Heart left ventricle (tissue), 16 donors: ENCODE results near the gene GIPC1. TPM values are rescaled to one million over a fixed set of nuclear protein-coding genes. Genes with fewer than 3 reads are reported as not detected.

Experiments used
- ATAC-seq, 4 donors: fragments of 200-7000 bp; cut with Tn5 transposase; one replicate each; pipeline ENCODE4 v1.9.1; 2020 to 2022; ENCODE audit warnings: moderate library complexity in 4 of 4, mild to moderate bottlenecking in 3 of 4, moderate number of reproducible peaks in 1 of 4
- DNase-seq, 5 donors: peaks; one replicate each; pipeline ENCODE4 v3.0.0-alpha.2; 2020
- H3K27ac ChIP-seq, 12 donors: fragments of 200-600 bp; sonication (generic) in 4 of 12; one replicate each; pipeline versions ENCODE4 v1.5.0 to v1.8.0; 2016 to 2022; ENCODE audit warnings: mild to moderate bottlenecking in 2 of 12
- H3K27me3 ChIP-seq, 9 donors: fragments of 200-600 bp; sonication (generic) in 2 of 9; one replicate each; pipeline versions ENCODE4 v1.5.1 to v1.8.0; 2016 to 2022; ENCODE audit warnings: mild to moderate bottlenecking in 3 of 9
- H3K36me3 ChIP-seq, 9 donors: fragments of 200-600 bp; sonication (generic) in 2 of 9; one replicate each; pipeline versions ENCODE4 v1.5.0 to v1.8.0; 2018 to 2022; ENCODE audit warnings: mild to moderate bottlenecking in 2 of 9
- H3K4me1 ChIP-seq, 12 donors: fragments of 200-600 bp; sonication (generic) in 4 of 12; one replicate each; pipeline versions ENCODE4 v1.5.0 to v1.8.0; 2016 to 2022; ENCODE audit warnings: mild to moderate bottlenecking in 3 of 12
- H3K4me3 ChIP-seq, 12 donors: fragments of 200-600 bp; sonication (generic) in 4 of 12; one replicate each; pipeline versions ENCODE4 v1.5.0 to v1.8.0; 2017 to 2022; ENCODE audit warnings: mild to moderate bottlenecking in 9 of 12, moderate library complexity in 4 of 12
- H3K9me3 ChIP-seq, 12 donors: fragments of 200-600 bp; sonication (generic) in 4 of 12; one replicate each; pipeline versions ENCODE4 v1.5.0 to v1.8.0; 2016 to 2022; ENCODE audit warnings: mild to moderate bottlenecking in 1 of 12
- CTCF ChIP-seq, 12 donors: fragments of 200-600 bp; sonication (generic) in 4 of 12; IDR thresholded peaks; one replicate each; pipeline versions ENCODE4 v1.5.0 to v1.8.0; 2018 to 2022; ENCODE audit warnings: antibody characterized with exemption in 12 of 12, mild to moderate bottlenecking in 5 of 12
- POLR2A ChIP-seq, 2 donors: fragments of 450-650 bp; IDR thresholded peaks; one replicate each; pipeline ENCODE4 v1.6.1; 2017; ENCODE audit warnings: antibody characterized with exemption in 2 of 2, mild to moderate bottlenecking in 2 of 2, moderate library complexity in 2 of 2
- WGBS, 4 donors: extraction: QIAGEN DNeasy Blood & Tissue Kit in 2 of 4; methylation state at CpG; one replicate each; pipeline versions ENCODE4 v1.1.5 to v1.1.7; 2013 to 2018; 5-methylcytosine and 5-hydroxymethylcytosine counted together
- intact Hi-C, 10 donors: fragments of 100-400 bp; cut with DNase I; formaldehyde crosslinking; loops; one replicate each; pipeline versions ENCODE4 v1.11.1 to v1.14.2; 2022
- microRNA counts, 2 donors: library from miRNA; unstranded; fragments of <30 nt; microRNA quantifications; one replicate each; lab custom pipeline; 2016
- microRNA-seq, 4 donors: library from miRNA; unstranded; fragments of <30 nt; microRNA quantifications; one replicate each; pipeline versions ENCODE4 to v1.2.0, GENCODE V29; 2017 to 2020
- polyA plus RNA-seq, 2 donors: library from polyadenylated mRNA; stranded (reverse); fragments of 200-250 nt; gene quantifications; one replicate each; pipeline ENCODE4 v1.2.3, GENCODE V29; 2013
- total RNA-seq, 9 donors: library from RNA; depleted of rRNA in 2 of 9; stranded (reverse); fragments of >200 nt in 2 of 9; fragmentation: NEBNext Ultra II Directional in 3 of 9; extraction: Animal tissue kit (Norgen Biotek cat#: 25700) in 3 of 9; gene quantifications; one replicate each; pipeline versions ENCODE4 v1.1.0 to v1.2.4, GENCODE V29; 2016 to 2023
- donor health status: ischemic (EF 13 %, LVEDD 7.1; RV severe dilation, severe dysfunction).
- donor health status: healthy with polysubstance abuse.
- donor health status: DM: no; HTN: yes; CAD: no.
- donor health status: DM: no; HTN: no; CAD: no.
- donor health status: ischemic (EF 25% LVEDD 6.9; RV normal size, moderate dysfunction).
- donor health status: ischemic (EF 25% LVEDD 5.7; RV mildly dilated, moderate dysfunction).
- donor health status: healthy.
- donor health status: DM: yes; HTN: yes; CAD: no.
- donor health status: ischemic (EF 35%, LVEDD 5.7; RV mildly dilated, moderate dysfunction).
- donor health status: nonischemic (EF 11% LVEDD 7.7; RV severe dilation, severe dysfunction).
- donor health status: DM: yes; HTN: yes; CAD: no.
- donor health status: PGD.
- donor health status: ischemic (EF 29% LVEDD 5.4; RV normal size, mild dysfunction).
- donor health status: nonischemic (EF 23%, LVEDD 6.1; RV moderate dilation, normal function).

The GIPC1 gene
- total and polyA plus RNA-seq, 11 donors = 44.9 to 87.4 (median 49.7) TPM

- ATAC-seq = no peak
- intact Hi-C loops = loop anchor here in 3 of 10 donors (5.0 kb wide), 3 partner anchors 37 to 257 kb away; no protein-coding TSS in a partner anchor
Measured at GRCh38 chr19:14430712-14431111, 65.2 kb downstream of the GIPC1 start.

DNA sequence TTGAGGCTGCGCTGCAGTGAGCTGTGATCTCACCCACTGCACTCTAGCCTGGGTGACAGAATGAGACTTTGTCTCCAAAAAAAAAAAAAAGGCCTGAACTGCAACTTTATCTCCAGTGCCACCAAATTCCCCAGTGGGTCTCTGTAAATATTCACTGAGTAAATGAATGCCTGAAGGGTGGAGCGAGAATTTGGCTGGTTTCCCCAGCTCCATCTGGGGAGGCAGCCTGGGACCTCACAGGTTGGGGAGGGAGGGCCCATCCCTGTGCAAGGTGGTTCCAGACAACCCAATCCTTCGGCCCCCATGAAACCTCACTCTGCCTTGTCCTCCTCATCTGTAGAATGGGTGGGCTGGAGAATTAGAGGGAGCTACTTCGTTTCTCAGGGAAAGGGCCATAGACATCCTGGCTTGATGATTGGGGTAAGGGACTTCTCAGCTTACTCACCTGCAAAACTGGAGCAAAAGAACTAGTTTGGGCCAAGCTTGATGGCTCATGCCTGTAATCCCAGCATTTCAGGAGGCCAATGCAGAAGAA, 67.0 kb downstream of the GIPC1 start:
- intact Hi-C loops = no loop called here
- no peak overlapping the region for H3K4me3 ChIP-seq
- H3K27ac ChIP-seq = no peak overlapping the region
- ATAC-seq (no peak), DNase-seq (no peak)
- 85 to 96% (median 94%) methylated on average over 4 of the region's 4 CpGs for WGBS, 4 donors
- TF ChIP-seq POLR2A (IDR thresholded peaks at IDR 0.05) = no peak
- TF ChIP-seq CTCF (IDR thresholded peaks at IDR 0.05) = no peak
- no peaks in the 10 kb centered on the region for H3K9me3 ChIP-seq
- no peaks in the 10 kb centered on the region for H3K27me3 ChIP-seq
- H3K36me3 ChIP-seq = no peaks in the 10 kb centered on the region
- H3K4me1 ChIP-seq = peaks cover 0 to 19% (median 10%) of the 10 kb centered on the region in 12 donors

More at GRCh38 chr19:14430712-14431111, 65.2 kb downstream of the GIPC1 start:
- Histone ChIP-seq H3K36me3 (peaks cover 0 to 2% (median 0%) of the 10 kb centered on the region in 9 donors), H3K27ac (no peak overlapping the region), H3K4me1 (peaks cover 0 to 37% (median 22%) of the 10 kb centered on the region in 12 donors), H3K27me3 (no peaks in the 10 kb centered on the region), H3K4me3 (no peak overlapping the region), H3K9me3 (no peaks in the 10 kb centered on the region)
- TF ChIP-seq POLR2A (IDR thresholded peaks at IDR 0.05) (no peak), CTCF (IDR thresholded peaks at IDR 0.05) (no peak)
- WGBS, 4 donors = 80 to 87% (median 85%) methylated on average over 3 of the region's 3 CpGs
- no peak for DNase-seq

MicroRNA genes within 50 kb of the gene (microRNA counts, 767-probe panel; counts per million panel counts)
- microRNA hsa-miR-639 (lab: Ali Mortazavi, UCI) = 0 to 71.6 counts per million in 2 donors

Small RNAs within 50 kb of the gene (microRNA-seq; reads per million reads assigned to microRNA genes)
- 0 to 1.2 (median 0.39) reads per million in 4 donors for gene MIR639

Other genes with a start within 250 kb of the GIPC1 start
- 10 to 100 TPM; 30.1 to 92.7 (median 45.8) TPM for gene ADGRE5, start 114.7 kb downstream of the GIPC1 start, total RNA-seq
- gene ADGRE5, start 114.7 kb downstream of the GIPC1 start, polyA plus RNA-seq = 10 to 100 TPM; 10.1 to 48.5 TPM
- 10 to 100 TPM; 18.0 to 44.4 (median 30.2) TPM for gene DDX39A, start 76.8 kb downstream of the GIPC1 start, total RNA-seq
- gene DDX39A, start 76.8 kb downstream of the GIPC1 start, polyA plus RNA-seq = 100 to 1,000 TPM in 1 of 2 donors, 10 to 100 TPM in 1; 42.4 to 109 TPM
- gene PKN1, start 62.8 kb downstream of the GIPC1 start, total RNA-seq = 100 to 1,000 TPM; 119 to 206 (median 136) TPM
- 100 to 1,000 TPM; 109 to 126 TPM for gene PKN1, start 62.8 kb downstream of the GIPC1 start, polyA plus RNA-seq
- under 1 TPM in 1 of 9 donors, not detected in 8; 0.35 TPM for gene PTGER1, start 20.8 kb downstream of the GIPC1 start, total RNA-seq
- gene PTGER1, start 20.8 kb downstream of the GIPC1 start, polyA plus RNA-seq = under 1 TPM in 1 of 2 donors, not detected in 1; 0.15 TPM
- gene DNAJB1, start 22.3 kb upstream of the GIPC1 start, total RNA-seq = 10 to 100 TPM; 34.7 to 70.6 (median 44.8) TPM
- 10 to 100 TPM; 27.5 to 69.1 TPM for gene DNAJB1, start 22.3 kb upstream of the GIPC1 start, polyA plus RNA-seq
- 10 to 100 TPM; 48.1 to 88.4 (median 71.7) TPM for gene TECR, start 33.5 kb upstream of the GIPC1 start, total RNA-seq
- 100 to 1,000 TPM in 1 of 2 donors, 10 to 100 TPM in 1; 71.4 to 102 TPM for gene TECR, start 33.5 kb upstream of the GIPC1 start, polyA plus RNA-seq
- gene NDUFB7, start 75.9 kb upstream of the GIPC1 start, total RNA-seq = 1,000 to 10,000 TPM in 1 of 9 donors, 100 to 1,000 TPM in 8; 290 to 1,084 (median 402) TPM
- gene NDUFB7, start 75.9 kb upstream of the GIPC1 start, polyA plus RNA-seq = 1,000 to 10,000 TPM in 1 of 2 donors, 100 to 1,000 TPM in 1; 782 to 1,747 TPM
- under 1 TPM in 1 of 9 donors, not detected in 8; 0.10 TPM for gene CLEC17A, start 87.0 kb upstream of the GIPC1 start, total RNA-seq
- gene CLEC17A, start 87.0 kb upstream of the GIPC1 start, polyA plus RNA-seq = not detected
- gene ADGRE3, start 178.7 kb upstream of the GIPC1 start, total RNA-seq = under 1 TPM in 3 of 9 donors, not detected in 6; 0.25 to 0.59 (median 0.53) TPM
- not detected for gene ADGRE3, start 178.7 kb upstream of the GIPC1 start, polyA plus RNA-seq
- gene ZNF333, start 193.9 kb upstream of the GIPC1 start, total RNA-seq = 10 to 100 TPM in 2 of 9 donors, 1 to 10 TPM in 7; 6.7 to 12.1 (median 8.6) TPM
- 1 to 10 TPM; 5.0 to 8.7 TPM for gene ZNF333, start 193.9 kb upstream of the GIPC1 start, polyA plus RNA-seq